Kidney epithelial cell (primary cell): Measurements from ENCODE around the gene IFT52. TPM values are rescaled to one million over a fixed set of nuclear protein-coding genes. Genes with fewer than 3 reads are reported as not detected.

ENCODE experiments used
- DNase-seq: peaks from one replicate; pipeline ENCODE4 v3.0.0-alpha.2; 2010; ENCODE audit warnings: low read depth
- H3K27me3 ChIP-seq: 2 replicates; pipeline ENCODE4 v1.6.0; 2011; ENCODE audit warnings: low read length; ENCODE audit not compliant: control insufficient read depth, insufficient read depth
- H3K36me3 ChIP-seq: 2 replicates; pipeline ENCODE4 v1.5.1; 2011; ENCODE audit warnings: low read length; ENCODE audit not compliant: control insufficient read depth, insufficient read depth
- H3K4me3 ChIP-seq: 2 replicates; pipeline ENCODE4 v1.5.1; 2011; ENCODE audit warnings: low read depth, mild to moderate bottlenecking, control low read depth, low read length
- CTCF ChIP-seq: IDR thresholded peaks from 2 replicates; pipeline ENCODE4 v1.5.1; 2011; ENCODE audit warnings: mild to moderate bottlenecking, moderate library complexity, low read length, control low read depth, inconsistent platforms; ENCODE audit not compliant: insufficient read depth, poor library complexity, severe bottlenecking
- total RNA-seq: library from RNA; depleted of rRNA; stranded (reverse); fragments of >200 nt; gene quantifications from 2 replicates; pipeline ENCODE4 v1.2.3, GENCODE V29; 2015

IFT52 gene
- total RNA-seq, 1 donor from 2014 or later = 29.7 TPM

GRCh38 chr20:43695571-43695970 is 104.8 kb downstream of the IFT52 start:
- H3K36me3 ChIP-seq = peaks cover 2% of the 10 kb centered on the region
- DNase-seq = no peak
- no peak for TF ChIP-seq CTCF

More at GRCh38 chr20:43695571-43695970, 104.8 kb downstream of the IFT52 start:
- H3K27me3 ChIP-seq = no peaks in the 10 kb centered on the region
- no peak overlapping the region for H3K4me3 ChIP-seq

Other genes with a start within 250 kb of the IFT52 start
- 59.4 and 68.1 TPM in 2 replicates for gene SRSF6, start 133.0 kb upstream of the IFT52 start, total RNA-seq
- 6.0 and 14.6 TPM in 2 replicates for gene L3MBTL1, start 83.2 kb upstream of the IFT52 start, total RNA-seq
- gene SGK2, start 31.9 kb upstream of the IFT52 start, total RNA-seq = 0.54 and 1.2 TPM in 2 replicates
- gene MYBL2, start 76.2 kb downstream of the IFT52 start, total RNA-seq = 4.1 and 7.1 TPM in 2 replicates
- not detected in 2 replicates for gene GTSF1L, start 136.1 kb downstream of the IFT52 start, total RNA-seq